ENCODE results near the gene ALOX12B.
"Not testable (repeated sequence)": the region's sequence is repeated elsewhere in the genome, so short reads cannot be mapped to it uniquely, and the experiment has no call there.

ALOX12B gene

DNA sequence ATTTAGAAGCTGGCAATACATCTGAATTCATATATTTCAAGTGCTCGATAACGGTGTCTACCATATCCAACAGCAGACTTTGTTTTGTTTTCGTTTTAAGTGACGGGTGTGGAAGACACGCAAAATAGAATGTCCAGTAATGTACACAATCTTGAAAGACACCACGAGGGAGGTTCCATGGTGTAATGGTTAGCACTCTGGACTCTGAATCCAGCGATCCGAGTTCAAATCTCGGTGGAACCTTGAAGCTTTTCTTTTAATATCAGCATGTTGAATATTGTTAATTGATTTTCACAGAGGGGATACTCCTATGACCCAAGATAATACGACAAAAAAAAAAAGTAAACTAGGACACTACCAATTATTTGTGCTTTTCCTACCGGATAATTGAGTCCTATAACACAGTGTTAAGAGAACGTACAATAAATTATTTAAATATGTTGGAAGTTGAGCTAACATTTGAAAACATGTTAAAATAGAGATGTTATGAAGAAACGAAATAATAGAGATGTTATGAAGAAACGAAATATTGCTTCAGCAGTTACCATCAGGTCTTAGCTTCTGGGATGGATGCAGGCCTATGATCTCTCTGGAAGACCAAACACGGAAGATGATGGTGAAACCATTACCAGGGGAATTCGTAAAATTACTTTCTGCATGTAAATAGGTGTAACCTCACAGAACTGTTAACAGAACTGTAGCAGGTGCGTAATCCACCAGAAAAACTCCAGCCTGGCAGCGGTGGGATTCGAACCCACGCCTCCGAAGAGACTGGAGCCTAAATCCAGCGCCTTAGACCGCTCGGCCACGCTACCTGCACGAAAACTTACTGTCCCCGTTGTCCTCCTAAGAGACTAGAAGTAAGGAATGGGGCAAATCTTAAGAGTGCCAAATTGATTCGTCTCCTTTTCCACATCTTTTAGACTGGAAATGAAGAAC lies 32.3 kb upstream of the ALOX12B start:
- in situ Hi-C loops (cut with MboI; ENCODE audit: low sequenced_read_pairs), result no loop called here

DNA sequence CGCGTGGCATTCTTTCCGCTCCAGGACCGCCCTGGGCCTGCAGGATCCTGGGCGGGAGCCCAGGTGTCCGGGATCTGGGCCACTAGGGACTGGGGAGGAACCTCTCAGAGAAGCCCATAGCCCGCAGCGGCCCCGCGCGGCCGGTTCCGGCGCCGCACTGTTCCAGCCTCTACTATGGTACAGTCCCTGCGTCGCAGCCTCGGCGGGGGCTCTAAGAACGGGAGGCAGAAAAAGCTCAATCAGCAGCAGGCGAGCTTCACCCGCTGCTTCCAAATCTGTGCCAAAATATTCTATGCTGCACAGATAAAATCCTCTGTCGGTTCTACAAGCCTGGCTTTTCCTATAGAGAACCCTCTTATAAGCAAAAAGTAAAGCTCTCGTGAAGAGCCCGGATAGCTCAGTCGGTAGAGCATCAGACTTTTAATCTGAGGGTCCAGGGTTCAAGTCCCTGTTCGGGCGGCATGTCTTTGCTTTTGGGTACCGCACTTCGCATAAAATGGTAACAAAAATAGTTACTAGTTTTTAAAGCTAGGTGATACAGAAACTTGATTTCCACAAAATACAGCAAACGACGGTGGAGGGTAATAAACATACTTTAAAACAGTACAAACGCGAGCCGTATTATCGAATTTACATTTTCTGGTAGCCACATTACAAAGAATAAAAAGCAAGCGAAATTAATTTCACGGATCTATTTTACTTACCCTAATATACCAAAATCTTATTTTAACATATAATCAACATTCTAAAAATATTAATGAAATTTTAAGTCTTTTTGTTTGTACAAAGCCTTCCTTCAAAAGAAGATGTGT lies 31.5 kb upstream of the ALOX12B start:
- in situ Hi-C loops (cut with MboI; ENCODE audit: low sequenced_read_pairs), result no loop called here

DNA sequence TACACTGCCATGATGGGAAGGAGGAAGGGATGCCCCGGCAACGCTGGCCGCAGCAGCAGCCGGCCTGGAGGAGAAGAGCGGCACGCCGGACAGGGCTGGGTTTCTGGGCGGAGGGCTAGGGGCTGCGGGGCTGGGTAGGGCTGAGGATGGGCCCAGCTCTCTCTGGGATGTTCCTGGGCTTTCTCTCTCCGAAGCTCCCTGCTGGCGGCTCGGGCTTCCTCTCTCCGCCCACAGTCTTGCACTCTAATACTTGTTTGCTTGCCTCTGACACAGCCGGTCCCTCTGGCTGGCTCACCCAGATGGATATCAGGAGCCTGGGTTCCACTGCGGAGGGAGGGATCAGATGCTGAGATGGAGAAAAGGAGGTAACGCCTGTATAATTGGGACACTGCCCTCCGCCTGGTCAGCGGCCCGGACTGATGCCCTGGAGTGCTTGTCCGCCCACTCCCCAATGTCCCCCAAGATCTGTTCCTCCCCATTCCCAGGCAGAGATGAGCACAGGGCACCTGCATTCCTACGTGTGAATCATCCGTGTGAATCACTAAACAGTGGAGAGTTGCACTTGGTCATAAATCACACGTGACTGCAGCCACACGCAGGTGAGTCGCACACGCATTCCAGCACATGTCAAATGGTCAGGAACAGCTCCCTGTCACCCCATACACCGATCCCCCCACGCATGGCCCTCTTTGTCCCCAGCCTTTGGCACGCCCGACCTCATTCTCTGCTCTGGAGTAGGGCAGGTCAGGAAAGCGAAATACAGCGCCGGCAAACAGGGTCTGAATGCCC lies 30.7 kb upstream of the ALOX12B start, which contains the start of gene ALOXE3:
Gene ALOXE3 (minus strand): TSS at position 535 of the 789 bp plus-strand sequence. CDS start 524 bp downstream, at position 11.
- in situ Hi-C loops (cut with MboI; ENCODE audit: low sequenced_read_pairs), result no loop called here

DNA sequence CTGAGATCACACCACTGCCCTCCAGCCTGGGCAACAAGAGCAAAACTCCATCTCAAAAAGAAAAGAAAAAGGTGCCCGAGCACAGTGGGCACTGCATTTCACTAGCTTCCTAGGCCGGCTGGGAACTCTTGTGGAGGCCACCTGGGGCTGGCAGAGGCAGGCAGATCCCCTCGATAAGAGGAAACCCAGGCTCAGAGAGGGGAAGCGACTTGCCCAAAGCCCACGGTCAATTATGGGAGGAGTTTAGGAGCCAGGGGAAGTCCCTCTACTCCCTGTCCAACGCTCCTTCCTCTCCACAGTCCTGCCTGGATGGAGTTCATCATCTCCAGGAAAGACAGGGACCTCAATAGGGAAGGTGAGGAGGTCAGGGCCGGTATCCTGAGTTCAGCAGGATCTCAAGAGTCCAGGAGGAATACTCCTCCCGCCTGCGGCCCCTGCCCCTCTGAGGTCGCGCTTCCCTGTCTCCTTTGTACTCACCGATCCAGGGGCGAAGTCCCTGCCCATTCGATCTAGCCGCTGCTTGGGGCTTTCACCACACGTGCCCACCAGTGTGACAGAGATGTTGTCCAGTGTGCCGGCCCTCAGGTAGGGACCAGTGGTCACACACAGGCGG lies 30.0 kb upstream of the ALOX12B start:
- in situ Hi-C loops (cut with MboI; ENCODE audit: low sequenced_read_pairs), result no loop called here

DNA sequence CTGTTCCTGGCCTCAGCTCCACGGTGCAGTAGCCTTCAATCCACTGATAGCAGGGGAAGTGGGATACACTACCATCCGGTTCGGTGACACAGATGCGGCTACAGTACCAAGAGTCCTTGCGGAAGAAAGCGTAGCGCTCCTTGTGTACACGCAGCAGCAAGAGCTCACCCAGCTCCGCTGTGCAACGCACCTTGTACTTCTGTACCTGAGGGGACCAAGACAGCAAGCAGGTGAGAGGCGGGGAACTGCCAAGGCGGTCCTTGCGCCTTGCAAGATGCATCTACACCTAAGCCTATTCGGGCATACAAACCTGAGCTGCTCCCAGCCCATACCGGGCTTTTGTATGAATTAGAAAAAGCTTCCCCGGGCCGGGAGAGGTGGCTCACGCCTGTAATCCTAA lies 29.3 kb upstream of the ALOX12B start:
- in situ Hi-C loops (cut with MboI; ENCODE audit: low sequenced_read_pairs), result no loop called here

DNA sequence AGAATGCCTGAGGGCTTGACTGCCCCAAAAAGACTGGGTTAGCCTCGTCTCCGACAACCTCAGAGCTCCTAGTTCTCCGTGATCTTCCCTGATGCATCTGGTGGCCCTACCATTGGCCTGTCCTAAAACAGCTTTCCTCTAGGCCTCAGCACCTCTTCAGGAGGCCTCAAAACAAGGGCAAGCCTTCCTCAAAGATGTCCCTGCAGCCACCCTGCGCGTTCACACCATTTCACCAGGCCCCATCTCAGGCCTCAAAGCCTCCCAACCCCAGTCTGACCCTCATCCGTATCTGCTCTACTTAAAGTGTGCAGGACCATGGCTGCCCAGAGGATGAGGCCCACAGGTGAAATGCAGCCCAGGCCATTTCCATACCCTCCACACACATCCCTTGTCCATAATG lies 23.4 kb upstream of the ALOX12B start:
- in situ Hi-C loops (cut with MboI; ENCODE audit: low sequenced_read_pairs), result no loop called here

DNA sequence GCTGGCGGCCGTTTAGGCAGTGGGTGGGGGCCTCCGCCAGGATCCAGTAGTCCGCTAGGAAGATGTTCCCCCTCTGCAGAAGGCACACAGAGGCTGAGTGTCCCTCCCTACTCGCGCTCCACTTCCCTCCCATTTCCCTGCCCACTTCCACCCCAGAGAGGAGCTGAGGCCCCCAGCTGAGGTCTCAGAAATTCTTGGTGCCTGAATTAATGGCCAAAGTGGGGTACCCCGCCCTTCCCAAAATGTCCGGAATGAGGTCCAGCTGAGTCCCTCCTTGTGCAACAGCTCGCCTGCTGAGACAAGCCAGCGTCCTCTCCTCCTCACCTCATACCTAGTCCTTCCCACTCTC lies 22.9 kb upstream of the ALOX12B start:
- in situ Hi-C loops (cut with MboI; ENCODE audit: low sequenced_read_pairs), result no loop called here

DNA sequence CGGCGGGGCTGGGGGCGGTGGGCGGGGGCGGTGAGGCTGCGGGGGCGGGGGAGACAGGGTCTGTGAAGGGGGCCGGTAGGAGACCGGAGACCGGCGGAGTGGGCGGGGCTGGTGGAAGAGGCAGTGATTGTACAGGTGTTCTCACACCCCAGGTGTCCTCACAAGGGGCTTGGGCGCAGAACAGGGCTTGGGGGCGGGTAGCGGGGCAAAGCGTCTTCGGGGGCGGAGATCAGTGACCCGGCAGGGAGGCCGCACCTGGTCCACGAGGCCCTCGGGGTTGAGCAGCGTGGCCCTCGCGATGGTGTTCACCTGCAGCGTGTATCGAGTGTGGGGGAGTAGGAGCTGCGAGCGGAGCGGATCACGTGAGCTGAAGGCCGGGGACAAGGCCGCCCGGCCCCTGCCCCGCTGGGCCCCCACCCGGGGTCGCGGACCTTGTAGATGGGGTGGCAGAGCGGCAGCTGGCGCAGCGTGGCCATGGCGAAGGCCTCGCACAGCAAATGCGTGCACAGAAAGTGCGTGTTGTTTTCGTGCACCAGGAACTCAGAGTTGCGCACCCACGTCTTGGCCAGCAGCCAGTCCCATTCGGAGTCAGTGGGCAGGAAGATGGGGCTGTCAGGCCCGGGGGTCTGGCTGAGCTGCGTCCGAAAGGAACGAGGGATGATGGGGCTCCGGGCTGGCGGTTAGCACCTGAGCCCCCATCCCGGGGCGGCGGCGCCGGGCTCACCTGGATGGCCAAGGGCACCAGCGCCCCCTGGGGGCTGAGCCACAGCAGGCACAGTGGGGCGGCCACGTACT lies 22.3 kb upstream of the ALOX12B start:
- in situ Hi-C loops (cut with MboI; ENCODE audit: low sequenced_read_pairs), result no loop called here

DNA sequence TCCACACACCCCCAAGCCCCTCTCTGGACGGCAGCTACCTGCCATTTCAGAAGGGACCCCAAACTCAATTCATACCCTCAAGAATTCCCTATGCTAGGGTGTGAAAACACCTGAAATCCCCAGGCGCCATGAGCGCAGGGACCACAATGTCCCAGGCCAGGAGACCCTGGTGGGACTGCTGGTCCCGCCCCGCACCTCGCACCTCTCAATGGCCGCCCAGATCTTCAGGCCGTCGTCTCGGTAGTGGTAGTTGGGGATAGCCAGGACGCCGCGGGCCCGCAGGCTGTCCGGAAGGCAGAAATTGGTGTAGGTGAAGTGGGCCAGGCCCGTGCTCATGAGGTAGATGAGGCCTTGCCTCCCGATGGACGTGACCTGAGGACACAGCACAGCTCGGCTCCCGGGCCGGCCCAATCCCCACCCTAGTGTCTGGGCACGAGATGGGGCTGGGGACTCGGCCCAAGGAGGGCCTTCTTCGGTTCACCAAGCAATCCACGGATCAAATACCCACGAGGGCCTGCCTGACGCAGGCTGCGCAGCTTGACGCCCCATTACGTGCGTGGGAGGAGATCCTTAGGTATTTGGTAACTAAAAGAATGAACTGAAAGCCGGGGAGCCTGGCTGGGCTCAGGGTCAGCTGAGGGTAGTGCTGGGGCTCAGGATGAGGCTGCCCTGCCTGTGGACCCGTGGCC lies 21.6 kb upstream of the ALOX12B start:
- in situ Hi-C loops (cut with MboI; ENCODE audit: low sequenced_read_pairs), result no loop called here

DNA sequence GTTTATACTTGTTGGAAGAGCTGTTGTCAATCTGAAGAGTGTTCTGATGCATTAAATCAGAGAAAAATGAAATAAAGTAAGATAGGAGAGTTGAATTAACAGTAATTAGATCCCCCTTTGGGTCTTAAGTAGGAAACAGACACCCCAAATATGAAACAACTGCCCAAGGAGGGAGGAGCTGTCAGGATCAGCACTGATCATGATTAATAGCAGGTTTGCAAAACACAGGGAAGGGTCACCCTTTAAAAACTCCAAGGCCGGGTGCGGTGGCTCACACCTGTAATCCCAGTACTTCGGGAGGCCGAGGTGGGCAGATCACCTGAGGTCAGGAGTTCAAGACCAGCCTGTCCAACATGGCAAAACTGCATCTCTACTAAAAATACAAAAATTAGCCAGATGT lies 19.5 kb upstream of the ALOX12B start:
- in situ Hi-C loops (cut with MboI; ENCODE audit: low sequenced_read_pairs), result not testable (repeated sequence)

DNA sequence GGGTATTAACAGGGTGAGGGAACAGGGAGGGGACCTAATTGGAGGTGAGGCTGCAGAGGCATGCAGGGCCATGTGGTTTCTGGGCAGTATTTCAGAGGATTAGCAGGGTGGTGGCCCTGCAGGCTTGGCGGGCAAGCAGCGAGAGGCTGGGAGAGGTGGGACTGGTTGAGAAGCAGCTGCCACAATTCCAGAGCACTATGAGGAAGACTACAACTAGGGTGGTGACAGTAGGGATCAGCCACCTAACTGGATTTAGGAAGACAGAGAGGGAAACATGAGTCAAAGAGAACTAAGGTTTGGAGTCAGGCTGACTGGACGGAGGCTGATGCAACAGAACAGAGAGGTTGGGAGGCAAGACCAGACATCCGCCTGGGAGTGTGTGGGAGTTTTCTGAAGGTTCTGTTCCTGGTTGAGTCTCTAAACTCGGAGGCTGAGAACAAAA lies 18.5 kb upstream of the ALOX12B start:
- in situ Hi-C loops (cut with MboI; ENCODE audit: low sequenced_read_pairs), result no loop called here

DNA sequence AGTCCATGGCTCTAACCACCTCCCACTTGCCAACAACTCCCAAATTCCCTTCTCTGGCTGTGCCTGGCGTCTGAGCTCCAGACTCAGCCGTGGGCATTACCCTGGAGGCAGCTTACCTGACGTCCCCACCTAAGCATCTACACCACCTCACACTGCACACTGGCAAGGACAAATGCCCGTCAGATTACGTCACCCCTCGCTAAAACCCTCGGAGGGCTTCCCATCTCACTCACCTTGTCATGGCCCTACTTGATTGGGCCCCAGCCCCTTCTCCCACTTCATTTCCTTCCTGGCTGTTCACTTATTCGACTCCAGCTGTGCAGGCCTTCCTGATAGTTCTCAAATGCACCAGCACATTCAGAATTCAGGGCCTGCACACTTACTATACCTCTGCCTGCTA lies 17.4 kb upstream of the ALOX12B start:
- in situ Hi-C loops (cut with MboI; ENCODE audit: low sequenced_read_pairs), result no loop called here

DNA sequence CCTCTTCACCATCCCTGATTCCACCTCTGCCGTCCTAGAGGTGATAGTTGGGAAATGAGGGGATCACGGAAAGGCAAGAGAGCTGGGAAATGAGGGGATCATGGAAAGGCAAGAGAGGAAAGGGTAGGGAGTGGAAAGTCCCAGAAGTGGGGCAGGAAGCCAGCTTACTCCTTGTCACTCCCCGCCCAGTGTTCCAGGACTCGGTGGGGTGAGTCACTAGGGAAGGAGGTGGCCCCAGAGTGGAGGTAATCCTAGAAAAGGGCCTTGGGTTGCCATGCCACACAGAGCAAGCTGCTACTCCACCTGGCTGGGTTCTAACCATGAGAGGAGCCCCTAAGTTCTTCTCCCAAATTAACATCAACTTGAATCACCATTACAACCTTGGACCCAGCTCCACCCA lies 16.0 kb upstream of the ALOX12B start:
- in situ Hi-C loops (cut with MboI; ENCODE audit: low sequenced_read_pairs), result no loop called here

DNA sequence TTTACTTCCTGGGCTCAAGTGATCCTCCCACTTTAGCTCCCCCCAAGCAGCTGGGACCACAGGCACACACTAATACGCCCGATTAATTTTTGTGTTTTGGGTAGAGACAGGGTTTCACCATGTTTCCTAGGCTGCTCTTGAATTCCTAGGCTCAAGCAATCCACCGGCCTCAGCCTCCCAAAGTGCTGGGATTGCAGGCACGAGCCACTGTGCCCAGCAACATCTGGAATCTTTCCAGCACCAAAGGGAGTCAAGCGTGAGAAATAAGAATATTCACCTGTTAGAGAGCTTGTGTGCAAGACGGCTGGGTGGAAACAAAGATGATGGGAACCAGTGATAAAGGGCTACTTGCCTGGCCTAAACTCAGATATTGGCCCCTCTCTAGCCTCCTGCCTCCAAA lies 14.2 kb upstream of the ALOX12B start:
- in situ Hi-C loops (cut with MboI; ENCODE audit: low sequenced_read_pairs), result no loop called here

DNA sequence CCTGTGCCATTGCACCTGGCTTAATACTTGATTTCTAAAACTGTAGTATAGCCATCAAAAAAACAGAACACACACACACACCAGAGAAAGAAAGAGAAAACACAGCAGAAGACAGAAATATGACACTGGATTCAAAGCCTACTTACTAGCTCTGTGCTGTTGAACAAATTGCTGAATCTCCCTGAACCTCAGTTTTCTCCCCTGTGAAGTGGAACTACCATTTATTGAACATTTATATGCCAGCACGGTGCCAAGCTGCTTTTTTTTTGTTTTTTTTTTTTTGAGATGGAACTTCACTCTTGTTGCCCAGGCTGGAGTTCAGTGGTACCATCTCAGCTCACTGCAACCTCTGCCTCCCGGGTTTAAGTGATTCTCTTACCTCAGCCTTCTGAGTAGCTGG lies 13.2 kb upstream of the ALOX12B start:
- in situ Hi-C loops (cut with MboI; ENCODE audit: low sequenced_read_pairs), result no loop called here

DNA sequence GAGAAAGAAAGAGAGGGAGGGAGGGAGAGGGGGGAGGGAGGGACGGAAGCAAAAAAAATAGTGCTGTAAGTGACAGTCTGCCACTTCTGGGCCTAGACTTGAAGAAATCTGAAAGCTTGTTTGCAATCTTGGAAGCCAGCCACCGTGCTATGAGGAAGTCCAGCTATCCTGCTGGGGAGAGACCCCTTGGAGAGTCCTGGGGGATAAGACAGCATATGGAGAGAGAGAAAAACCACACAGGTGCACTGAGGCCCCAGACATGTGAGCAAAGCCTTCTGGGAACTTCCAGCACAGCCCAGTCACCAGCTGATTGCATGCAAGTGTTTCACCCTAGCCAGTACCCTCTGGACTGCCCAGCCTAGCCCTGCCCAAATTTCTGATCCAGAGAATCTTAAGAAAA lies 12.6 kb upstream of the ALOX12B start:
- in situ Hi-C loops (cut with MboI; ENCODE audit: low sequenced_read_pairs), result no loop called here

DNA sequence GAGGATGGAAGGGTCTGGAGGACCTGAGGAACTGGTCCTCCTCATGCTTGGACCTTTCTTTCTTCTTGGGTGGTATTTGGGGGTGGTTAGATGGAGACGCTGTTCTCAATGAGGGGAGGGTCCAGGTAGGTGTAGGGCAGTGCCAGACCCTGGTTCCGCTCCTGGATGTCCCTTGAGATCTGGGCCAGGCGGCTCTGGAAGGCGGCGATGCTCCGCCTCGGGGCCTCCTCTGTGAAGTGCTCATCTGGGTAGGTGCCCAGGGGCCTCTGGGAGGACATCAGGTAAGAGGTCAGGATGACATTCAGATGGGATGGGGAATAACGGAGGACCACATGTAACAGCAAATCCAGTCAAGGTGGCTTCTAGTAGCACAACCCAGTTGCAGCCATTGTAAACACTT lies 9.0 kb upstream of the ALOX12B start:
- in situ Hi-C loops (cut with MboI; ENCODE audit: low sequenced_read_pairs), result no loop called here

DNA sequence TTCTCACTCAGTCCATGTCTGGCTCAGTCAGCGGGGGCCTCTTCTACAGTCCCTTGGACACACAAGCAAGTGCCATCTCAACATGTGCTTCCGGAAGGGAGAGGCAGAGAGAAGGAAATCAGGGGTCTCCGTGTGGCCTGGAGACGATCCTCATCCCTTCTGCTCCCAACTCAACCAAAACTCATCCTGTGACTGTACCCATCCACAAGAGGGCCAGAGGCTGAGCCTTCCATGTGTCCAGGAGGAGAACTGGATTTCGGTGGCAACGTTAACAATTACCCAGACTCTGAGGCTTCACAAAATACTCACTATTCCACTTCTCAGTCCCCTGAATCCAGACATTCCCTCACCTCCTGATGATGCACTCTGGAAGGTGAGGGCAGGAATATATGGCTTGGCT lies 7.8 kb upstream of the ALOX12B start:
- in situ Hi-C loops (cut with MboI; ENCODE audit: low sequenced_read_pairs), result no loop called here

DNA sequence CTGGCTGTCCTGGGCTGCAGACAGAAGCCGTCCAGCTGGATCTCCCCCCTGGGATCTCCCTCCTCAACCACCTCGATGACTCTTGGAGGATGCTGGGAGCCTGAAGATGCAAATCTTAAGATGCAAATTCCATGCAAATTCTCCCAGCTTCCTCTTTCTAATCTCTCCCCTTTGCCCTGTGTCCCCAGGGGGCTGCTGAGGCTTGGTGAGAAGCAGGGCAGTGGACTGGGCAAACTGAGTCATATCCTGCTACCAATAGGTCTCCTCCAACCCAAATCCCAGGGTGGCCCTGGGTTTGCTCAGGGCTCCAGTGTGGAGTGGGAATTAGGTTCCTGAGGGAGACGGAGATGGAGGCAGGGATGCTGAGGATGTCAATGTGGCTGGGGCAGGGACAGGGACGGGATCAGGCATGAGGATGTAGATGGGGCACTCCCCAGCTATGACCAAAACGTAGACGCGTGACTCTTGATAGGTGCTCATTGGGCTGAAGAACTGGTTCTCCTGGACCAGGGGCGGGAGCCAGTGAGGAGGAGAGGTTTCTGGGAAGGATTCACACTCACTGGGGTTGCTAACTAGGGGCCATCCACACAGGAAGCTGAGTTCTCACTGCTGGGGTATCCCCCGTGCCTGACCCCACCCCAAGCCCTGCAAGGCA lies 3.6 kb upstream of the ALOX12B start:
- in situ Hi-C loops (cut with MboI; ENCODE audit: low sequenced_read_pairs), result no loop called here
